CMK (cell line): ENCODE data around the gene SHROOM1.
"Not testable (repeated sequence)": the region's sequence is repeated elsewhere in the genome, so short reads cannot be mapped to it uniquely, and the experiment has no call there.

Source experiments
- DNase-seq: peaks from one replicate; pipeline ENCODE4 v3.0.0-alpha.2; 2010; ENCODE audit warnings: low read depth

The SHROOM1 gene, protein sequence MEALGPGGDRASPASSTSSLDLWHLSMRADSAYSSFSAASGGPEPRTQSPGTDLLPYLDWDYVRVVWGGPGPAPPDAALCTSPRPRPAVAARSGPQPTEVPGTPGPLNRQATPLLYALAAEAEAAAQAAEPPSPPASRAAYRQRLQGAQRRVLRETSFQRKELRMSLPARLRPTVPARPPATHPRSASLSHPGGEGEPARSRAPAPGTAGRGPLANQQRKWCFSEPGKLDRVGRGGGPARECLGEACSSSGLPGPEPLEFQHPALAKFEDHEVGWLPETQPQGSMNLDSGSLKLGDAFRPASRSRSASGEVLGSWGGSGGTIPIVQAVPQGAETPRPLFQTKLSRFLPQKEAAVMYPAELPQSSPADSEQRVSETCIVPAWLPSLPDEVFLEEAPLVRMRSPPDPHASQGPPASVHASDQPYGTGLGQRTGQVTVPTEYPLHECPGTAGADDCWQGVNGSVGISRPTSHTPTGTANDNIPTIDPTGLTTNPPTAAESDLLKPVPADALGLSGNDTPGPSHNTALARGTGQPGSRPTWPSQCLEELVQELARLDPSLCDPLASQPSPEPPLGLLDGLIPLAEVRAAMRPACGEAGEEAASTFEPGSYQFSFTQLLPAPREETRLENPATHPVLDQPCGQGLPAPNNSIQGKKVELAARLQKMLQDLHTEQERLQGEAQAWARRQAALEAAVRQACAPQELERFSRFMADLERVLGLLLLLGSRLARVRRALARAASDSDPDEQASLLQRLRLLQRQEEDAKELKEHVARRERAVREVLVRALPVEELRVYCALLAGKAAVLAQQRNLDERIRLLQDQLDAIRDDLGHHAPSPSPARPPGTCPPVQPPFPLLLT

DNA sequence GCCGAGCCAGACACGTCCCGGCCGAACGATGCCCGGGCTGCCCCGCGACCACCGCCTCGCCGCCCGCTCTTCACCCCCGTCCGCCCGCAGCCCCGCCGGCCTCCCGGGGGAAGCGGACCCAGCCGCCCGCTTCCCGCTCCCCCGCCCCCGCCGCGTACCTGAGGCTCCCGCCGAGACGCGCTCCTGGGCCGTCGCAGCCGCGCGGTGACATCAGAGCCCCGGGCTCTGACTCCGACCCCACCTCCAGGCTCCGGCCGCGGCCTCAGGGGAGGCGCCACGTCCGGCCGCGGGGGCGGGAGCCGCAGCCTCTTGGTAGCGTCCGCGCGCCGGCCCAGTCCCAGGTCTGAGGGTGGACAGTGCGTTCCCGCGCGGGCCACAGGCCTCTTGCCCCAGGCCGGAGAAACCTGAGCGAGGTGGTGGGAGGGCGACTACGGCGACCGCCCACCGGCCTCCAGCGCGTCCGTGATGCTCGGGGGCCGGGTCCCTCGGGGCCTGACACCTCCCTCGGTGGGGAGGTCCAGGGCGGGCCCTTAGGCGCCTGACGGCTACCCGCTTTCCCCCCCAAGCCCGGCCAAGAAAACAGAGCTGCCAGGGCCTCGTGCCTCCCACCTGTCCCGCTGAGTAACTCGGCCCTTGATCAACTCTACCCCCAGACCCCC, at the start of gene SHROOM1:
TSS of gene SHROOM1 (minus strand) at position 212 of the 659 bp plus-strand sequence. CDS start 4,507 bp downstream, outside the sequence.
- peak; percentile 41 for DNase-seq

DNA sequence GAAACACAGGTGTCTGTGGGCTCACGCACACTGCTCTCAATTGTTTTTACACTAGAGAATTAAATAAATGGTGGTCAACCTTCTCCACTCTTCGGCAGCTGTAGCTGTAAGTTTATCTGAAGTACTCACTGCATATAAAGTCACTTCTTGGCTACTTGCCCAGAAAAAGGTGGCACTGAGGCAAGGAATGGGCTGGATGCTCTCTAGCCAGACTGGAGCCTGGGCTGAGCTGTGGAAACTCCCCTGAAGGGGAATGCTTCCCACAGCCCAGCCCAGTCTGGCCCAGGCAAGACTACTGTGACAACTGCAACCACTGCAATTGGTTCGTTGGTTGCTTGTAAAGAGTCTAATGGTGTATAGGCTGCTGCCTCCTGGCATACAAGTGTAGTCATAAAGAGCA, 47.5 kb upstream of the SHROOM1 start:
- DNase-seq, result no peak

DNA sequence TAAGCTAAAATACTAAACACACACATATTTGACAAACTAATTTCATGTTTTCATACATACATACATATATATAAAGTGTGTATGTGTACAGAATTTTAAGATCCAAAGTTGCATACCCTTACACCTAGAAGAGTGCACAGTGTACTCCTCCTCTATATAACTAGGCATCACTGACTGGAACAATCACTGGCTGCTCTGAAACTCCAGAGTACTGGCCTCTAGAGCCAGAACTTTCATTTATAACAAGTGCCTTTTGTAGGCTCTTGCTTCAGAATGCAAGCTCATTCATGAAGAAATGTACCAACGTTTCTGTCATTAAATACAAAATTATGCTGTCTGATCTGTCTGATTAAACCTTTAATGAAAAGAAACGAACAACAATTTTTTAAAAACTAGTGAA, 47.0 kb upstream of the SHROOM1 start:
- DNase-seq, result no peak

DNA sequence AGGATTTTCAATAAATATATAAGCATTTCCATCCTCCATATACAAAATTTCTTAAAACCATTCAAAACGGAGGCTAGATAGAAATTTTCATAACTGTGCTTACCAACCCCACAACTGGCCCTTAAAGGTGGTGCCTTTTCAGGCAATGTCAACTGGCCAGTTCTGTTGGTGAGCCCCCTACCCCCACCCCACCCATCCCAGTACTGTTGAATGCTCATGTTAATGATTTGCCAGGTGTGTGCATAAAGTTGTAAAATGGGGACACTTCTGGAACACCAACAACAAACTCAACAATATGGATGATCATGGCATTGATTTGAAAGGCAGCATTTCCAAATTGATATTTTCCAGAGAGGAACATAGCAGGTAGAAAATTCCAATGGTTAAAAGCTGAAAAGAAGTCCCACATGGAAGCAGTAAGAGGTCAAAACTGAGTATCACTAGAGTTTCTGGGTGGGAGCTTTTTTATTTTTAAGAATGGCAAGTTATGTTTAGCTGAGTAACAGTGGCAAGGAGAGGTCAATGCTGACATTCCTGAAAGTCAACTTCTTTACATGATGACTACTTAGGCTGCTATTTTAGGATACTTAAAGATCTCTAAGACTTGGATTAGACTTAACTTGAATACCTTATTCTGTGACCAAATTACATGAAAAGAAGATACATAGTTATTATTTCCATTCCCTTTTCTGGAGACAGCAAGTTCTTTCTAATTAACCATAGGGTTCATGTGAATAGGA, 45.7 kb upstream of the SHROOM1 start:
- no peak for DNase-seq

DNA sequence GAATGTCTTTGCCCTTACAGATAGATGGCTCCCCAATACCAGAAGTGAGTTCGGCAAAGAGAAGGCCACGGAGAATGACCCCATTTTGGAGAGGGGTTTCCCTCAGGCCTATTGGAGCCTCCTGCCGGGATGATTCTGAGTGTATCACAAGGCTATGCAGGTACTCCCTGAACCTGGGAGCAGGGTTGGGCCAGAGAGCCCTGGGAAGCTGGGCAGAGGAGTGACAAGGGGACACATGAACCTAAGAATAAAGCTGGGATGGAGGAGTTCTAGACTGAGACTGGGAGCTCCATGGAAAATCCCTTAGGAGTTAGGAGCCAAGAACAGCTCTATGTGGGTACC, 43.5 kb upstream of the SHROOM1 start:
- no peak for DNase-seq

DNA sequence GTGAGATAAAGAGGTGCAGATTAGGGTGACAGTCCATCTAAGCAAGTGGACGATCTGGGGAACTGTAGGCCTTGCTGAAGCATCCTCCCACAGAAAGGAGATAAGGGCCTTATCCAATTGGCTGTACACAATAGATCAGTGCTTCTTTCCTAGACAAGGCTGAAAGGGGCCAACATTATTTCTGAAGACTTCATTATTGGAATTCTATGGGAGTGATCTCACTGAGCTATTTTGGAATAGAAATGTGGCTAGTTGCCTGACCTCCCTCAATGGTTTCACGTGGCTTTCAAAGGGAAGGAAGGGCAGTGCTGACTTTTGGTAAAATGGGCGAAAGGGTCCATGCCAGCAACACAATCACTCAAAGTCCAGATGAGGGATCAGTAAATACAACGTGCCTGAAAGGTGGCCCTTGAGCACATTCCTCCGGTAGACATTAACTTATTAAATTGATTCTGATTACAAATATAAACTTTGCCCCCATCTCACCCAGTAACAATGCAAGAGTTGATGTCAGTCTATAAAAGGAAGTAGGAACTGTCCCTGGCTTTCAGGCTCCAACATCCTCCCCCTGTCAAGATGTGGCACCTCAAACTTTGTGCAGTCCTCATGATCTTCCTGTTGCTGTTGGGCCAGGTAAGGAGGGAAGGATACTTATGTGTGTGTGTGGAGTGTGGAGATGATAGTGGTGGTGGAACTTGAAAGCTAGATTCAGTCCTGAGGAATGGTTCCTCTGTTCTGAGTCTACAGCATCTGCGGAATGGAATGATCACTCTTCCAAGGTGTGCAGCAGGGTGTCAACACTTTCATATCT, 42.9 kb upstream of the SHROOM1 start, which contains the start of gene LEAP2:
TSS of gene LEAP2 (plus strand) at position 550 of the 811 bp plus-strand sequence. CDS start at position 577, 27 bp downstream.
- DNase-seq, result no peak

DNA sequence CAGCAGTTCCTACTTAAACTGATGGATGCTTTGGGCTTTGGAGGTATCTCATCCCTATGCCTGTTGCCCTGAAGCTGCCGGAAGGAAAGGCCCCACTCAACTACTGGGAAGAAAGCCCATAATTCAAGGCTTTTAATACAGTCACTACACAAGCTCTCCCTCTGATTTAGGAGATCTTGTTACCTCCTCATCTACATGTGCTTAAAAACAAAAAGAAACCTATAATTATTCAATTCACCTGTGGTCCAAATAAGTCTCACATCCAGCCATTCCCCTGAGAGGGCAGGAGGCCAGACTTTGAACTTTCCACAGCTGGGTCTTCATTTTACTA, 42.3 kb upstream of the SHROOM1 start:
- DNase-seq, result no peak

DNA sequence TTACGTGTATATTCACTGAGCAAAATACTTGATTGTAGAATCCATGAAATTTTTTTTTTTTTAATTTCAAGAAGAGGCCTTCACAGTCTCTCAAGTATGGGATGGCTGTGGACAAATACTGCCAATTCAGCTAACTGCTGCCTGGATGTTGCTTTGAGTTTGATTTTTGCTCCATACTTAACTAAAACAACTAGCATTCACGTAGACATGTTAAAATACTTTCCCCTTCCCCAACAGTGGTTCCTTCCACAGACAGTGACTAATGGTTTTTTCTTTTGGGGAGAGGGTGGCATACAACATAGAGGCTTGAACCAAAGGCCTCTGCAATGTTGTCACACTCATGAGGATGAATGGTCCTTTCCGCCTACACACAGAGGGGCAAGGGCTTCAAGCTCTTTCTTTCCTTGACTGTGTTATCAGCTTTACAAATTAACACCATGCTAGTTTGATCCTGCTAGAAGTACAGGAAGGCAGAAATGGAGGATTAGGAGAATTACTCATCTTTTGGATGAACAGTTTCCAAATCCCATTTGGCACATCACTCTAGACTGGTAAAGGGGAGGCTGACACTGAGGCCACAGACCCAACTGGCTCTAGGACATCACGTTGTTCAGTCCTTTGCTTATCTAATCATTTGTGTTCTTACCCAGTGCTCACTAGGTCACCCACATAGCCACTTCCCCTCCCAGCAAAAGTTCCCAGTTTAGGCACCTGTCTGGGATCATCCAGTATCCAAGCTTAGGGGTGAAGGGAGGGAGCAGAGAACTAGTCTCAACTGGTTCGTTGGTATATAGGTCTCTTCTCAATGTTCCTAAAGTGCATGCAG, 41.2 kb upstream of the SHROOM1 start:
- DNase-seq, result no peak

DNA sequence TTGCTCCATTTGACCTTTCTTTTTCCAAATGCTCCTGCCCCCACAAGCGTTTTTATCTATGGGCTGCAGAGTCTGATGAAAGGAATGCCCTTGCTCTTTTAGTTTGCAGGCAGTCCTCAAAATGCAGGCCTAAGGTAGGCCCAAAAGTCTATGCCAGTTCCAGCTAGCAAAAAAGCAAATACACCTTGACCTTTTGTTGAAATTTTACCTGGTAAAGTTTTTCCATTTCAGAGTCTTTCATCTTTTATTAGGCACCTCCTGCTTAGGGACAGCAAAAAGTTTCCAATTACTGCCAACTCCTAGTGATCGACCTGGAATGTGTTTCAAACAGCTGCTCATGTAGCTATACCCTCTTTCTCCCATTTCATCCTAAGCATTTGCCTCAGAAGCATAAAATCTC, 40.4 kb upstream of the SHROOM1 start:
- no peak for DNase-seq

DNA sequence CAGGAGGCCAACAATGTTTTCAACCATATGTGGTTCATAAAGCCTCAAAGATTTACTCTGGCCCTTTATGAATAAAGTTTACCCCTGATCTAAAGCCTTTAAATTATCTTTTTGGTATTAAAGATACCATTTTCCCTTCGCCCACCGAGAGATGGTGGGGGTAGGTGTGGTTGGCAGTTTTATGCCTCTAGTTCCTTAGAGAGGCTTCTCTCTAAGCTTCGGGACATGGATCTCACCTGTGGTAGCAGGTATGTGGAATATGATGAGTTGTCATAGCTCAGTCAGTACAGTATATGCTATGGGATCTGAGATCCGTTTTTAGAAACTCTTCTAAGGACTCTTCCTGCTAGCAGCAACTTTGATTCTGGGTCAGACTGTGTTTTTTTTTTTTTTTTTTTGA, 38.3 kb upstream of the SHROOM1 start:
- DNase-seq, result no peak

DNA sequence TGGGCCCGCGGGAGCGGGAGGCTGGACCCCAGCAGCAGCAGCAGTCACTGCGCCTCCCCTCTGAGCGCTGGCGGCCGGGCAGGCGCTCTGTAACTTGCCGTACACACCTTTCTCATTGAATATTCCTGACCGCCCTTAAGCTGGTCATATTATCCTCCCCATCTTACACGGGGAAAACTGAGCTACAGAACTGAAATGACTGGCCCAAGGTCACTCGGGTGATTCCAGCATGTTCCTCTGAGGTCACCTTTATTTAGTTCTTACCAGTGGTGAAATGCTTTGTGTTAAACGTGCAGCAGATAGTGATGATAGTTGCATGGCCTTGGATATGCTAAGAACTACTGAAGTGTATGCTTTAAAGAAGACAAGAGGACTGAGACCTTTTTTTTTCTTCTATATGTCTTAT, 36.6 kb upstream of the SHROOM1 start:
- no peak for DNase-seq

DNA sequence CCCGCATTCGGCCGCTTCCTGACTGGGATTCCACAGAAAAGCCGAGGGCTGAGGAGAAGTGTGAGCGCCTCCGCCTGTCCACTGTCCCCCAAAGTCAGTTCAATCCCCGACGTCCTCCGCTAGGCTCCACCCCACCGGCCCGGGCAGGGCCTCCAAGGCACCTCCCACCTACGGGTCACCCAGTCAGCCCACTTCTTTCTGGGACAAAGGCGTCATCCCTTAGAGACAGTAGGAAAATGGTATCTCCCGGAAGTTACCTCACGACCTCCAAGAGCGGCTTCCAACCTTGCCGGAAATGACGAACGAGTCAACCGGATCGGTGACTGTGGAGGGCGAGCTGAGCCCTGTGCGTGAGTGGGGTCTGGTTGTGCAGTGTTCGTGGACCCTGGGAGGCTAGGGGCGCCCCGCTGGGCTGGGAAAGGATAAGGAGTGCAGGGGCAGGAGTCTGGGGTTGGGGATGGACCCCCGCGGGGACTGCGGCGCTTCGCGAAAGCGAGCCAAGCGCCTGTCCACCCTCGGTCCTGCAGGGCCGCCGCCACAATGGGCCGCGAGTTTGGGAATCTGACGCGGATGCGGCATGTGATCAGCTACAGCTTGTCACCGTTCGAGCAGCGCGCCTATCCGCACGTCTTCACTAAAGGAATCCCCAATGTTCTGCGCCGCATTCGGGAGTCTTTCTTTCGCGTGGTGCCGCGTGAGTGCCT, 36.0 kb upstream of the SHROOM1 start, which contains the start of the genes GDF9 and UQCRQ:
TSS of gene GDF9 (minus strand) at position 128 of the 704 bp plus-strand sequence. CDS start 1,936 bp downstream, outside the sequence.
TSS of gene UQCRQ (plus strand) at position 301 of the 704 bp plus-strand sequence. CDS start at position 541, 240 bp downstream.
- DNase-seq, result peak; percentile 93

DNA sequence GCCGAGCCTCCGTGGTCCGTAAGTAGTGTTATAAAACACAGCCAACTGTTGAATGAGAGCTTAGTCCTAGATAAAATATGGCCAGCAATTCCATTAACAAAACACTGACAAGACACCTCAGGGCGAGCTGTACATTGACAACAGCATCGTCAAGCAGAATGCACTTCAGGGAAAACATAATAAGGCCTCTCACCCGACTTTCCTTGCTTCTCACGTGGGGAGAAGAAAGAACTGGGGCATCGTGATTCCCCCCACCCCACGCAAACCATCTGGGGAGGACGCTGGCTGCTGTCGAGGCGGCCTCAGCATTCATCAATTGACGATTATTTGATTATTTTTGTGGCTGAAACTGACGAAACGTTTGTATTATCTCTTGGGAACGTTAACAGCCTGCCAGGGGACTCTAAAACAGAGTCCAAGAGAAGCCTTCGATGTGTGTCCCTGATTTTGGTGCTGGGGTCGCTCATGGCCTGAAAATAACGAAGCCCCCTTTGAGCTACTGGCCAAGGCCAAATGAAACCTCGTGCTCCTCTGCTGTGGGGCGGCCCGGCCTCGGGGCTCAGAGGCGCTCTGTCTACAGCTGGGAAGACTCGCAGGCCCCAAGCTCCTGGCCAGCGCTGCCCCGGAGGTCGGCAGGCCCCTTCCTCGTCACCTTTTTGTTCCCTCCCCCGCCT, 35.4 kb upstream of the SHROOM1 start:
- no peak for DNase-seq

DNA sequence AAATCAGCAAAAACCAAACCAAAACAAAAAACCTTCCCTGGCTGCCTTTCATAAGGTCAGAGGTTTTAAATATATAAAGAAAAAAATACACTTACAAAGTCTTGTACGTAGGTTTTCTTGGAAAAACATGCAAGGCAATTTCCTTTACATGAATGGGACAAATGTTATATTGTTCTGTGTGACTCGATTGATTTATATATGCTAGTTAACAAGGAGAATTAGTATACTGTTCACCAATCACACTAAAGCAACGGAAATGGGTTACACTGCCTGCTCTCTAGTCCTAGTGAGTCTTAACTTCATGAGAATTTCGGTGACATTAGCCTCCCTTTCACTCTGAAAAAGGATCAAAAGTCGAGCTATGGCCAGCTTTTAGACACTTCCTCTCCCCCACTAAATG, 30.3 kb upstream of the SHROOM1 start:
- DNase-seq, result no peak

DNA sequence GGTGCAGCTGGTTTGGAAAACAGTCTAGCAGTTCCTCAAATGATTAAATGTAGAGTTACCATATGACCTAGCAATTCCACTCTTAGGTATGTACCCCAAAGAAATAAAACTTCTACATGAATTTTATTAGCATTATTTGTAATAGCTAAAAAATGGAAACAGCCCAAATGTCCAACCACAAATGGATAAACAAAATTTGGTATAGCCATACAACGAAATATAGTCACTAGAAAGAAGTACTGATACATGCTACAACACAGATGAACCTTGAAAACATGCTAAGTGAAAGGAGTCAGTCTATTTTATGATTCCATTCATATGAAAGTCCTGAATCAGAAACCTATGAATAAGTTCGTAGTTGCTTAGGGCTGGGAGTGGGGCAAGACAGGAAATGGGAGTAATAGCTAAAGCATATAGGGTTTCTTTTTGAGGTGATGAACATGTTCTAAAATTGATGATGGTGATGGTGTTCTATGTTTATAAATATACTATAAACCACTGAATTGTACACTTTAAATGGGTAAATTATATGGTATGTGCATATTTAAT, 29.5 kb upstream of the SHROOM1 start:
- no peak for DNase-seq

DNA sequence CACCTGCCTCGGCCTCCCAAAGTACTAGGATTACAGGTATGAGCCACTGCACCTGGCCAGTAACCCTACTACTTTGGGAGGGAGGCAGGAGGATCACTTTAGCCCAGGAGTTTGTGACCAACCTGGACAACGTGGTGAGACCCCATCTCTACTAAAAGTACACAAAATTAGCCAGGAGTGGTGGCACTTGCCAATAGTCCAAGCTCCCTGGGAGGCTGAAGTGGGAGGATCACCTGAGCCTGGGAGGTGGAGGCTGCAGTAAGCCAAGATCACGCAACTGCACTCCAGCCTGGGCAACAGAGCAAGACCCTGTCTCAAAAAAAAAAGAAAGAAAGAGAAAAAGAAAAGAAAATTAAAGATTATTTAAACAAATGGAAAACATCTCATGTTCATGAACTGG, 25.6 kb upstream of the SHROOM1 start:
- DNase-seq, result no peak

DNA sequence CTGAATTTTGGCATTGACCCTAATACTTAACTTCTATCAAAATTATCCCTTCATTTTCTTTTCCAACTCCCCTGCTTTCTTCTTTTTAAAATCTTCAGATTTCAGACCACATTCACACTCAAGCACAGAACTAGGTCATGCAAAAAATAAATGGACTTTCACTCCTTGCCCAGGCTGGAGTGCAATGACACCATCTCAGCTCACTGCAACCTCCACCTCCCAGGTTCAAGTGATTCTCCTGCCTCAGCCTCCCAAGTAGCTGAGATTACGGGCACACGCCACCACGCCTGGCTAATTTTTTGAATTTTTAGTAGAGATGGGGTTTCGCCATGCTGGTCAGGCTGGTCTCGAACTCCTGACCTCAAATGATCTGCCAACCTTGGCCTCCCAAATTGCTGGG, 24.5 kb upstream of the SHROOM1 start:
- not testable (repeated sequence) for DNase-seq

DNA sequence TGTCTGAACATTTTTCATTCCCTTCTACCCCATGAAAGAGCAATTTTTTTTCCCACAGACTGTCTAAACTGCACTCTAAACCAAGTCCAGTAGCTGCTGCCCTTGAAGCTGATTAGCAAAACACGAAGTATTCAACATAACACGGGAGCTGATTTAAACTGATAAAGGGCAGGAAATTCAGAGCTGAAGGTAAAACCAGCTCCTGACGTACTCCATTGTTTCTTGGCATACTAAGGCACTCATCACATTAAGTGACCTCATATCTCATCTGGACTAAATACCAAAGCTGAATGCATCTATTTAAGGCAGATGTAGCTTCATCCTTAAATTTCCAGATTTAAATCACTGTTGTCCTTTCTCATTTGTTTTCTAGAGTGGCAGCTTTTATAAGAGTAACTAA, 23.9 kb upstream of the SHROOM1 start:
- DNase-seq, result no peak
